KMS-11 (cell line): Measurements from ENCODE around the gene CHRNA7.
"Not testable (repeated sequence)": the region's sequence is repeated elsewhere in the genome, so short reads cannot be mapped to it uniquely, and the experiment has no call there.

ENCODE experiments used
- H2AFZ ChIP-seq: fragments of 200-600 bp; sonication (generic); 2 replicates; pipeline ENCODE4 v1.6.1; 2016; ENCODE audit warnings: antibody characterized with exemption, mixed run types, low read depth
- H3K27ac ChIP-seq: fragments of 200-600 bp; sonication (generic); 2 replicates; pipeline ENCODE4 v1.6.1; 2016; ENCODE audit warnings: mild to moderate bottlenecking, mixed run types
- H3K27me3 ChIP-seq: fragments of 200-600 bp; sonication (generic); 2 replicates; pipeline ENCODE4 v1.6.1; 2017; ENCODE audit warnings: mild to moderate bottlenecking, low read depth, mixed run types, moderate library complexity; ENCODE audit not compliant: insufficient read depth
- H3K36me3 ChIP-seq: fragments of 200-600 bp; sonication (generic); 2 replicates; pipeline ENCODE4 v1.6.1; 2017; ENCODE audit warnings: mild to moderate bottlenecking, mixed run types; ENCODE audit not compliant: insufficient read depth
- H3K4me1 ChIP-seq: fragments of 200-600 bp; sonication (generic); 2 replicates; pipeline ENCODE4 v1.6.1; 2016; ENCODE audit warnings: mild to moderate bottlenecking, low read depth, mixed run types; ENCODE audit not compliant: poor library complexity, severe bottlenecking
- H3K4me2 ChIP-seq: fragments of 200-600 bp; sonication (generic); 2 replicates; pipeline ENCODE4 v1.7.0; 2016; ENCODE audit warnings: mild to moderate bottlenecking, mixed run types
- H3K4me3 ChIP-seq: fragments of 200-600 bp; sonication (generic); IDR thresholded peaks from 2 replicates; pipeline ENCODE4 v1.6.1; 2017; ENCODE audit warnings: low read depth, low read length, mixed read lengths; ENCODE audit not compliant: insufficient read depth
- H3K79me2 ChIP-seq: fragments of 200-600 bp; sonication (generic); 2 replicates; pipeline ENCODE4 v1.6.1; 2016; ENCODE audit warnings: low read depth, mixed run types; ENCODE audit not compliant: insufficient read depth
- H3K9ac ChIP-seq: fragments of 200-600 bp; sonication (generic); 2 replicates; pipeline ENCODE4 v1.6.1; 2016; ENCODE audit warnings: mild to moderate bottlenecking, mixed run types
- H4K20me1 ChIP-seq: fragments of 200-600 bp; sonication (generic); 2 replicates; pipeline ENCODE4 v1.6.1; 2016; ENCODE audit warnings: mild to moderate bottlenecking, mixed run types; ENCODE audit not compliant: insufficient read depth
- CTCF ChIP-seq: fragments of 200-600 bp; sonication (generic); conservative IDR thresholded peaks from 2 replicates; pipeline ENCODE4 v1.6.1; 2017; ENCODE audit warnings: low read depth, mild to moderate bottlenecking, antibody characterized with exemption, low read length, moderate library complexity, mixed read lengths

CHRNA7 gene

DNA sequence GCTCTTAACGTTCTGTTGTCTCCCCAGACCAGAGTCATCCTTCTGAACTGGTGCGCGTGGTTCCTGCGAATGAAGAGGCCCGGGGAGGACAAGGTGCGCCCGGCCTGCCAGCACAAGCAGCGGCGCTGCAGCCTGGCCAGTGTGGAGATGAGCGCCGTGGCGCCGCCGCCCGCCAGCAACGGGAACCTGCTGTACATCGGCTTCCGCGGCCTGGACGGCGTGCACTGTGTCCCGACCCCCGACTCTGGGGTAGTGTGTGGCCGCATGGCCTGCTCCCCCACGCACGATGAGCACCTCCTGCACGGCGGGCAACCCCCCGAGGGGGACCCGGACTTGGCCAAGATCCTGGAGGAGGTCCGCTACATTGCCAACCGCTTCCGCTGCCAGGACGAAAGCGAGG is 137.6 kb downstream of the CHRNA7 start:
- H3K27me3 ChIP-seq, H3K79me2 ChIP-seq, H3K27ac ChIP-seq, H3K4me2 ChIP-seq, H3K4me1 ChIP-seq, H3K9ac ChIP-seq, H3K4me3 ChIP-seq, H3K36me3 ChIP-seq, H2AFZ ChIP-seq, H4K20me1 ChIP-seq: not testable (repeated sequence)

DNA sequence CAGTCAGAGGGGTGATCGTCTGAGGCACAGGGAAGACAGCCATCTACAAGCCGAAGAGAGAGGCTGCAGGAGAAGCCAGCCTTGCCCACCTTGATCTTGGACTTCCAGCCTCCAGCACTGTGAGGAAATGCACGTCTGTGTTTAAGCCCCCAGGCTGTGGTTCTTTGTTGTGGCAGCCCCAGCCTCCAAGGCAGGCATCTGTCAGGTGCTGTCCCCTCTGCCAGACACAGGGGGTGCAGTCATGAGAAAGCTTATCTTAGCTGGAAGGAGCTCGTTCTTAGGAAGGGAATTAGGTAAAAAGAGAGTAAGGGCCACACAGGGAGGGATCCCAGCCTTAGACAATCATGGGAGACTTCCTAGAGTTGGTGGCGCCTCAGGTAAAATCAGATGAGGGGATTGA is 150.3 kb downstream of the CHRNA7 start:
- H3K36me3 ChIP-seq, H3K27me3 ChIP-seq, H4K20me1 ChIP-seq, H3K9ac ChIP-seq, H2AFZ ChIP-seq, H3K79me2 ChIP-seq, H3K27ac ChIP-seq, H3K4me3 ChIP-seq, H3K4me1 ChIP-seq, H3K4me2 ChIP-seq: not testable (repeated sequence)

DNA sequence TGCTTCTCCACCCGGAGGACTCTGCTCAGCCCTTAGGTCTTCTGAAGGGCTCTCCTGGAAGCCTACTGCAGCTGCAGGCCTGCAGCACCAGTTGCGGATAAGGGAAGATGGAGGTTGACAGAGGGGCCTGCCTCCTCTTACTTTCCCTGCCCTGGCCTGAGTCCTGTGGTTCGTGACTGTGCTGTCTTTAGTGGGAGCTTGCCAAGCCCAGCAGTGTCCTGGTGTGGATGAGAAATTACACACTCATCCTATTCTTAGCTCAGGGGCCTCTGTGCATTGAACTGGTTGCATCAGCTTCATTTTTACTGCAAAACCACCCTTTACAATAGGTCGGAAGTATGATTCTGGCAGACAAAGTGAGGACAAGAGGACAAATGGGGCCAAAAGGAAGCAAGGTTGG is 163.5 kb downstream of the CHRNA7 start:
- H3K27me3 ChIP-seq, H3K79me2 ChIP-seq, H2AFZ ChIP-seq, H3K36me3 ChIP-seq, H3K27ac ChIP-seq, H3K4me1 ChIP-seq, H3K4me3 ChIP-seq, H3K4me2 ChIP-seq, H3K9ac ChIP-seq, H4K20me1 ChIP-seq: not testable (repeated sequence)

DNA sequence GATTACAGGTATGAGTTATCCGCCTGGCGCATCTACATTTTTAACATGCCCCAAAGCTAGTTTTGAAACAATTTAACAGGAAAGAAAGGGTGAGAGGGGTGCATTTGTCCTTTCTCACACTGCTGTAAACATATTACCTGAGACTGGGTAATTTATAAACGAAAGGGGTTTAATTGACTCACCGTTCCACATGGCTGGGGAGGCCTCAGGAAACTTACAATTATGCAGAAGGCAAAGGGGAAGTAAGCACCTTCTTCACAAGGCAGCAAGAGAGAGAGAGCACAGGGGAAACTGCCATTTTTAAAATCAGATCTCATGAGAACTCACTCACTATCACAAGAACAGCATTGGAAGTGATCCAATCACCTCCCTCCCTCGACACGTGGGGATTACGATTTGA is 165.9 kb downstream of the CHRNA7 start:
- H3K4me1 ChIP-seq, H2AFZ ChIP-seq, H3K4me2 ChIP-seq, H4K20me1 ChIP-seq, H3K27me3 ChIP-seq, H3K9ac ChIP-seq, H3K4me3 ChIP-seq, H3K36me3 ChIP-seq, H3K27ac ChIP-seq, H3K79me2 ChIP-seq: not testable (repeated sequence)

GRCh38 chr15:32198938-32199337 is 168.6 kb downstream of the CHRNA7 start:
- H2AFZ ChIP-seq, H3K27me3 ChIP-seq, H3K27ac ChIP-seq, H3K4me3 ChIP-seq, H3K4me2 ChIP-seq, H3K79me2 ChIP-seq, H3K36me3 ChIP-seq, H3K4me1 ChIP-seq, H3K9ac ChIP-seq, H4K20me1 ChIP-seq: not testable (repeated sequence)

GRCh38 chr15:32209081-32209480 is 178.8 kb downstream of the CHRNA7 start:
- H3K4me3 ChIP-seq, H3K36me3 ChIP-seq, H3K4me1 ChIP-seq, H4K20me1 ChIP-seq, H3K9ac ChIP-seq, H3K27ac ChIP-seq, H2AFZ ChIP-seq, H3K79me2 ChIP-seq, H3K4me2 ChIP-seq, H3K27me3 ChIP-seq: not testable (repeated sequence)

- H3K79me2 ChIP-seq = no peaks in the 10 kb centered on the region
- TF ChIP-seq CTCF = no peak
Measured at GRCh38 chr15:32218666-32219065, 188.4 kb downstream of the CHRNA7 start.

More at GRCh38 chr15:32218666-32219065, 188.4 kb downstream of the CHRNA7 start:
- H3K27ac ChIP-seq = no peak overlapping the region
- H2AFZ ChIP-seq = no peak overlapping the region
- H3K4me2 ChIP-seq = no peak overlapping the region
- no peak overlapping the region for H3K9ac ChIP-seq
- H3K4me1 ChIP-seq = no peaks in the 10 kb centered on the region
- H4K20me1 ChIP-seq = no peaks in the 10 kb centered on the region
- no peak overlapping the region for H3K4me3 ChIP-seq
- no peaks in the 10 kb centered on the region for H3K36me3 ChIP-seq
- no peaks in the 10 kb centered on the region for H3K27me3 ChIP-seq
